H7 (cell line): ENCODE data around the gene IL20. TPM values are rescaled to one million over a fixed set of nuclear protein-coding genes. Genes with fewer than 3 reads are reported as not detected.
"Not testable (repeated sequence)": the region's sequence is repeated elsewhere in the genome, so short reads cannot be mapped to it uniquely, and the experiment has no call there.

Source experiments
- DNase-seq: peaks from one replicate; pipeline ENCODE4 v3.0.0; 2012
- H3K27me3 ChIP-seq: 2 replicates; pipeline ENCODE4 v1.6.0; 2011; ENCODE audit warnings: mild to moderate bottlenecking, low read length; ENCODE audit not compliant: control insufficient read depth, insufficient read depth
- H3K36me3 ChIP-seq: replicated peaks from 2 replicates; pipeline ENCODE4 v1.5.1; 2011; ENCODE audit warnings: low read length; ENCODE audit not compliant: control insufficient read depth, insufficient read depth
- H3K4me3 ChIP-seq: 2 replicates; pipeline ENCODE4 v1.5.1; 2011; ENCODE audit warnings: low read depth, mild to moderate bottlenecking, control low read depth, low read length, moderate library complexity; ENCODE audit not compliant: insufficient read depth
- total RNA-seq: library from RNA; depleted of rRNA; stranded (reverse); fragments of >200 nt; shearing (Covaris generic); gene quantifications from 2 replicates; pipeline ENCODE4 v1.2.3, GENCODE V29; 2014

Gene IL20
- total RNA-seq, 1 experiment from 2014 or later: not detected

GRCh38 chr1:206853696-206854095, 11.7 kb upstream of the IL20 start:
- H3K27me3 ChIP-seq, DNase-seq, H3K36me3 ChIP-seq, H3K4me3 ChIP-seq: not testable (repeated sequence)

GRCh38 chr1:206854401-206855129, 10.9 kb upstream of the IL20 start:
- no peak for DNase-seq
- no peaks in the 10 kb centered on the region; the same call in 1 of the 2 replicates for H3K27me3 ChIP-seq
- no peaks in the 10 kb centered on the region for H3K36me3 ChIP-seq
- H3K4me3 ChIP-seq: no peak overlapping the region

- Histone ChIP-seq H3K27me3 (no peaks in the 10 kb centered on the region; the same call in 1 of the 2 replicates), H3K36me3 (no peaks in the 10 kb centered on the region), H3K4me3 (no peak overlapping the region)
- no peak for DNase-seq
Observed at GRCh38 chr1:206855859-206856258, 9.6 kb upstream of the IL20 start.

DNA sequence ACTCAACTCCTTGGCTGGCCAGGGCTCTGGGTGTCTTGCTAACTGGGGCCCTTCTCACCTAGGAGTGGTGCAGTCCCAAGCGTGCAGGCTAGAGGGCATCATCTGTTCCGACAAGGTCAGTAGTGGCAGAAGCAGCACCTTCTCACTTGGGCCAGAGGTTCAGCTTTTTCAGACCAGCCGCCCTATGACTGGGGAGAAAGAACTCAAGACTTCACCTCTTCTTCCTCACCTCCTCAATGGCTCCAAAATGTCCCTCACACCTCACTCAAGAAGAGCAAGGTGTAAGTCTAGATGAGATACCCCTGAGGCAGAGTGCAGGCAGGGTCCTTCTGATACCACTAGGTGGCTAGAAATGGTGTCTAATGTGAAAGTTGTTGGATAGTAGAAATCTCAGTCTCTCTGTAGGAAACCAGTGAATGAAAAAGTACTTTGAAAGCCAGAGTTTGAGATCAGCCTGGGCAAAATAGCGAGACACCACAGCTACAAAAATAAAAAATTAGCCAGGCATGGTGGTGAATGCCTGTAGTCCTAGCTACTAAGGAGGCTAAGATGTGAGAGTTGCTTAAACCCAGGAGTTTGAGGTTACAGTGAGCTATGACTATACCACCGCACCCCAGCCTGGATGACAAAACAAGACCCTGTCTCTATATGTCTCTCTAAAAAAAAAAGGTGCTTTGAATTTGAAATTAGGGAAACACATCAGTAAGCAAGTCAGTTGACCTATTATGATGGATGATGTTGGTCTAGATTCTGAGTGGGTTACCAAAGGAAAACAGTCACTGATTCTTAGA, 8.6 kb upstream of the IL20 start:
- Histone ChIP-seq H3K27me3 (no peaks in the 10 kb centered on the region; the same call in 1 of the 2 replicates), H3K36me3 (no peaks in the 10 kb centered on the region), H3K4me3 (no peak overlapping the region)
- DNase-seq: no peak

- no peak for DNase-seq
- Histone ChIP-seq H3K27me3 (no peaks in the 10 kb centered on the region; the same call in 1 of the 2 replicates), H3K36me3 (no peaks in the 10 kb centered on the region), H3K4me3 (no peak overlapping the region)
Observed at GRCh38 chr1:206859082-206859521, 6.3 kb upstream of the IL20 start.

DNA sequence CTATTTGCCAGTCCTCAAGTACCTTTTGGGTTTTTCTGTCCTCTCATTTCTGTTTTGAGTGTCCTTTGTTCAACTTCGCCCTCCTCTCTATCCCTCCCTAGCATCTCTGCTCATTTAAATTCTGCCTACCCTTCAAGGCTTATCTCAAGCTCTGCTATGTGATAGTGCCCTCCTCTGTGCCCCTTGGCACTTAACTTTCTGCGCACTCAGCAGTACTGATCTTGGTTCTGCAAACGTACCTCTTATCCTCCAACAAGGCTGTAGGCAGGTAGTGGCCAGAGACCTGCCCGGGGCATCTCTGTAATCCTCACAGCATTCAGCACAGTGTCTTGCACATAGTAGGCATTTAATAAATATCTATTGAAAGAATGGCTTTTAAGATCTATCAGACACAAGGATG, 5.3 kb upstream of the IL20 start:
- Histone ChIP-seq H3K4me3 (no peak overlapping the region), H3K27me3 (no peaks in the 10 kb centered on the region; the same call in 1 of the 2 replicates), H3K36me3 (no peaks in the 10 kb centered on the region)
- DNase-seq: no peak

DNA sequence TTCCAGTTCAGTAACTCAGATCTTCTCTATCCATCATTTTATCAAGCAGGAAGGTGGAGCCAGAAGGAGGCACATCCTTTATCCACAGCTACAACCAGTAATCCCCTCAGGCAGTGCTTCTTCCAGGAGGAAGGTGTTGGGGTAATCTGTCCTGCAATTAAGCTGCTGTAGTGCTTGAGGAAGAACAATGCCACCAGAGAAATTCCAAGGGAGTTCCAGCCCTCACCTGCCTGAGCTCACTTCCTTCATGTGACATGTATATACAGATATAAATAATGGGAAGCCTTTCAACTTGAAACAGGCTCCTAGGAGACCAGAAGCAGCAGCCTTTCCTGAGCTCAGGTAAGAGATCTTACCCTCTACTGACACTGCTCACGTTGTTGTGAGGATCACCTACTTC, 2.2 kb upstream of the IL20 start:
- no peak for DNase-seq
- no peaks in the 10 kb centered on the region; the same call in 1 of the 2 replicates for H3K27me3 ChIP-seq

GRCh38 chr1:206866062-206866461, 639 bp downstream of the IL20 start:
- Histone ChIP-seq H3K27me3 (no peaks in the 10 kb centered on the region; the same call in 1 of the 2 replicates), H3K4me3 (no peak overlapping the region), H3K36me3 (no peaks in the 10 kb centered on the region)
- DNase-seq: no peak

More for the DNA sequence above, 2.2 kb upstream of the IL20 start:
- H3K36me3 ChIP-seq: no peaks in the 10 kb centered on the region
- no peak overlapping the region for H3K4me3 ChIP-seq

GRCh38 chr1:206867239-206867638, 1.8 kb downstream of the IL20 start:
- no peak for DNase-seq
- Histone ChIP-seq H3K36me3 (no peaks in the 10 kb centered on the region), H3K27me3 (no peaks in the 10 kb centered on the region; the same call in 1 of the 2 replicates), H3K4me3 (no peak overlapping the region)

DNA sequence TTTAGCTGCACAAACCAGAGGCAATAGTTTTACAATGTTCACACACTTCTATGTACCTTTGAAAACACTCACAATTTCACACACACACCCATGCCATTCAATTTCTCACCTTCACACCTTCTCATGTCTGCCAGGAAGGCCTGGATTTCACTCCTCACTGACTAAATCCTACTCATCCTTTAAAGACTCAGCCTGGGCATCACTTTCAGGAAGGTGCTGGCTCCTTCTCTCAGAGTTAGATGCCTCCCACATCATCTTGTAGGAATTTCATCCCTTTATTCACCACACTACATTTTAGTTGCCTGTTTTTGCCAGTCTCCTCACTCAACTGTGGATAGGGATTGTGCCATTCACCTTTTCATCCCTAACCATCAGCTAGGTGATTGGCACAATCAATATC, 2.3 kb downstream of the IL20 start:
- Histone ChIP-seq H3K36me3 (no peaks in the 10 kb centered on the region), H3K4me3 (no peak overlapping the region), H3K27me3 (no peaks in the 10 kb centered on the region; the same call in 1 of the 2 replicates)
- DNase-seq: no peak

DNA sequence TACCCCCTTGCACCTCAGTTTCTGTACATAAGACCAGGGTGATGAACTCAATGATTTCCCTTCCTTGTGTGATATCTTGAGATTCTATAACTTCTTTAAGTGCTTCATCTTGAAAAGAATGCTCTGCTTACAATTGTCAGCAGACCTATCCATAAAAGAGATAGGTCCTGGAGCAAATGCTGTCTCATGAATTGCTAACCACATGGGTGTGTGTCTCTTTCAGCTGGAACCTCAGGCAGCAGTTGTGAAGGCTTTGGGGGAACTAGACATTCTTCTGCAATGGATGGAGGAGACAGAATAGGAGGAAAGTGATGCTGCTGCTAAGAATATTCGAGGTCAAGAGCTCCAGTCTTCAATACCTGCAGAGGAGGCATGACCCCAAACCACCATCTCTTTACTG, 2.8 kb downstream of the IL20 start:
- no peaks in the 10 kb centered on the region; the same call in 1 of the 2 replicates for H3K27me3 ChIP-seq
- H3K4me3 ChIP-seq: no peak overlapping the region
- H3K36me3 ChIP-seq: no peaks in the 10 kb centered on the region
- DNase-seq: no peak

DNA sequence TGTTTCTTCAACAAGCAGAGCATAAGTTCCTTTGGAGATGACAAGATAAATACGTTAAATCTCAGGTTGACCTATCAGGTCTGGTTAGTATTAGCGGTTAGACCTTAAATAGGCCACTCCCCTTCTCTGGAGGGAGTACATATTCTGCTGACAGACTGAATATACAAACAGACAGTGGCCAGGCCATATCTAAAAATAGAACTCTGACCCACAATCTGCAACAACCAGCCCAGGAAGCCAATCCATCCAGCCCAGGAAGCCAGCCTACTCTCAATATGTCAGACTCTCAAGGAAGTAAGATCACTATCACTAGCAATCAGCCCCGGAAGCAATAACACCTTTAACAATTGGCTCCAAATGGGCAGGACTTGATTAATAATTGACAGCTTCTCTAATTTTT, 6.7 kb downstream of the IL20 start:
- Histone ChIP-seq H3K27me3 (no peaks in the 10 kb centered on the region; the same call in 1 of the 2 replicates), H3K36me3 (no peaks in the 10 kb centered on the region), H3K4me3 (no peak overlapping the region)
- no peak for DNase-seq

DNA sequence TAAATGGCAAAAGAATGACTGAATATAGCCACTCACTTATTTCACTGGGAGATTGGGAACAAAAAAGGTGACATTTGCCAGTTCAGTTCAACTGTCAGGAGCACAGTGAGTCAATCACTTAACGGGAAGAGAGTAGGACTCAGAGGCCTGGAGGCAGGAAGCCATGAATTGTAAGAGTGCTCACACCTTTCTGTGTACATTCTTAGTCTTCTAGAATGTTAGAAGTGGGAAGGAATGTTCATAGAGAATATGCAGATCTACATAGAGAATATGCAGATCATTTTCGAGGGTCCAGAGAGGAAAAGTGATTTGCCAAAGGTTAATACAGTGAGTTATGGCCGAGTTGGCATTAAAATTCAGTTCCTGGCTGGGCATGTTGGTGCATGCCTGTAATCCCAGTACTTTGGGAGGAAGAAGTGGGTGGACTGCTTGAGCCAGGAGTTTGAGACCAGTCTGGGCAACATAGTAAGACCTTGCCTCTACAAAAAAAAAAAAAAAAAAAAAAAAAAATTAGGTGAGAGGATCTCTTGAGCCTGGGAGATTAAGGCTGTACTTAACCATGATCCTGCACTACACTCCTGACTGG, 8.3 kb downstream of the IL20 start:
- Histone ChIP-seq H3K27me3 (no peaks in the 10 kb centered on the region), H3K36me3 (no peaks in the 10 kb centered on the region), H3K4me3 (no peak overlapping the region)
- no peak for DNase-seq

- no peaks in the 10 kb centered on the region for H3K27me3 ChIP-seq
- H3K4me3 ChIP-seq: no peak overlapping the region
- H3K36me3 ChIP-seq: no peaks in the 10 kb centered on the region
- DNase-seq: no peak
Observed at GRCh38 chr1:206875752-206876377, 10.4 kb downstream of the IL20 start.
